Natural killer cell treated with Interleukin-12 subunit alpha and Interleukin-12 subunit beta and Interleukin-15 and Interleukin-18, amount 100 ng/mL, for 72 hours (primary cell): Measurements from ENCODE around the gene PRSS38. TPM values are rescaled to one million over a fixed set of nuclear protein-coding genes. Genes with fewer than 3 reads are reported as not detected.

Source experiments
- ATAC-seq, 2 donors: fragments of 150-1000 bp; cut with Tn5 transposase in 1 of 2; sonication (Bioruptor Pico), chemical (Tn5 transposase) in 1 of 2; 2 replicates each; pipeline ENCODE4 v1.10.0; 2021
- DNase-seq: peaks from one replicate; pipeline ENCODE4 v3.0.0; 2022; ENCODE audit warnings: low spot score
- H3K27ac Mint-ChIP-seq, 2 donors: 1 replicate in 1 of 2; 2 replicates in 1 of 2; pipeline ENCODE4 v1.8.0; 2022; ENCODE audit warnings: mixed read lengths in 2 of 2, mild to moderate bottlenecking in 1 of 2, moderate library complexity in 1 of 2
- H3K27me3 Mint-ChIP-seq, 2 donors: 1 replicate in 1 of 2; 2 replicates in 1 of 2; pipeline ENCODE4 v1.8.0; 2022; ENCODE audit warnings: mixed read lengths in 2 of 2
- H3K36me3 Mint-ChIP-seq: one replicate; pipeline ENCODE4 v1.8.0; 2022; ENCODE audit warnings: mixed read lengths
- H3K4me1 Mint-ChIP-seq, 2 donors: 1 replicate in 1 of 2; 2 replicates in 1 of 2; pipeline ENCODE4 v1.8.0; 2022; ENCODE audit warnings: low read depth in 2 of 2, mixed read lengths in 2 of 2, mild to moderate bottlenecking in 1 of 2
- H3K4me3 Mint-ChIP-seq: one replicate; pipeline ENCODE4 v1.8.0; 2022; ENCODE audit warnings: mixed read lengths
- H3K9me3 Mint-ChIP-seq: 2 replicates; pipeline ENCODE4 v1.8.0; 2022; ENCODE audit warnings: mixed read lengths
- total RNA-seq, 2 donors: library from RNA; stranded (reverse); gene quantifications; one replicate each; pipeline ENCODE4 v1.2.3, GENCODE V29; 2022

The PRSS38 gene
- not detected for total RNA-seq

GRCh38 chr1:227815468-227816409 is at the start of gene PRSS38:
Gene PRSS38 (plus strand): TSS chr1:227815675. CDS start chr1:227815717, 42 bp downstream.
- Mint-ChIP-seq H3K9me3 (peaks cover 13% of the 10 kb centered on the region), H3K4me3 (no peak within 1 kb of the TSS), H3K27me3 (peaks cover 6 to 11% of the 10 kb centered on the region in 2 donors), H3K4me1 (peaks cover 11 to 12% of the 10 kb centered on the region in 2 donors), H3K27ac (no peak within 1 kb of the TSS), H3K36me3 (peaks cover 16% of the 10 kb centered on the region)
- no peak for DNase-seq
- ATAC-seq, result peak in 1 of 2 donors; percentile 13

GRCh38 chr1:227766015-227766634 is 49.4 kb upstream of the PRSS38 start:
- no peaks in the 10 kb centered on the region for H3K9me3 Mint-ChIP-seq
- H3K27ac Mint-ChIP-seq, result peak overlapping the region in 1 of 2 donors; percentile 51
- peaks cover 5 to 6% of the 10 kb centered on the region in 2 donors for H3K27me3 Mint-ChIP-seq
- H3K4me1 Mint-ChIP-seq, result peaks cover 52 to 55% of the 10 kb centered on the region in 2 donors
- peak; percentile 95 to 96 for ATAC-seq
- peak overlapping the region; percentile 62 for H3K4me3 Mint-ChIP-seq
- H3K36me3 Mint-ChIP-seq, result peaks cover 13% of the 10 kb centered on the region
- peak; percentile 88 for DNase-seq

GRCh38 chr1:227766653-227767277 is 48.7 kb upstream of the PRSS38 start:
- peak overlapping the region in 1 of 2 donors; percentile 51 for H3K27ac Mint-ChIP-seq
- ATAC-seq, result peak in 1 of 2 donors; percentile 13
- no peaks in the 10 kb centered on the region for H3K9me3 Mint-ChIP-seq
- peaks cover 48 to 49% of the 10 kb centered on the region in 2 donors for H3K4me1 Mint-ChIP-seq
- no peak for DNase-seq
- H3K4me3 Mint-ChIP-seq, result peak overlapping the region; percentile 62
- peaks cover 11% of the 10 kb centered on the region for H3K36me3 Mint-ChIP-seq
- H3K27me3 Mint-ChIP-seq, result peaks cover 5 to 6% of the 10 kb centered on the region in 2 donors

- no peak overlapping the region for H3K27ac Mint-ChIP-seq
- H3K9me3 Mint-ChIP-seq, result no peaks in the 10 kb centered on the region
- H3K4me3 Mint-ChIP-seq, result peak overlapping the region; percentile 62
- ATAC-seq (no peak), DNase-seq (no peak)
- H3K27me3 Mint-ChIP-seq, result peaks cover 6 to 8% of the 10 kb centered on the region in 2 donors
- H3K36me3 Mint-ChIP-seq, result peaks cover 11% of the 10 kb centered on the region
- peaks cover 43 to 44% of the 10 kb centered on the region in 2 donors for H3K4me1 Mint-ChIP-seq
These were observed 47.9 kb upstream of the PRSS38 start for GRCh38 chr1:227767401-227768124.

- ATAC-seq, result no peak
- H3K4me1 Mint-ChIP-seq, result peaks cover 39 to 42% of the 10 kb centered on the region in 2 donors
- H3K27ac Mint-ChIP-seq, result no peak overlapping the region
- H3K36me3 Mint-ChIP-seq, result peaks cover 11% of the 10 kb centered on the region
- peak overlapping the region; percentile 10 for H3K4me3 Mint-ChIP-seq
- no peak for DNase-seq
- H3K9me3 Mint-ChIP-seq, result no peaks in the 10 kb centered on the region
- H3K27me3 Mint-ChIP-seq, result peaks cover 6 to 10% of the 10 kb centered on the region in 2 donors
These were observed 47.4 kb upstream of the PRSS38 start for GRCh38 chr1:227768125-227768439.

- Mint-ChIP-seq H3K4me3 (no peak overlapping the region), H3K4me1 (peaks cover 42 to 43% of the 10 kb centered on the region in 2 donors), H3K36me3 (peaks cover 11% of the 10 kb centered on the region), H3K27me3 (peaks cover 6 to 10% of the 10 kb centered on the region in 2 donors), H3K9me3 (no peaks in the 10 kb centered on the region), H3K27ac (no peak overlapping the region)
- no peak for DNase-seq
- ATAC-seq, result no peak
These were observed 46.8 kb upstream of the PRSS38 start for GRCh38 chr1:227768640-227769039.

- Mint-ChIP-seq H3K9me3 (no peaks in the 10 kb centered on the region), H3K27me3 (peaks cover 6 to 10% of the 10 kb centered on the region in 2 donors), H3K36me3 (peaks cover 11% of the 10 kb centered on the region), H3K27ac (no peak overlapping the region), H3K4me1 (peaks cover 43 to 44% of the 10 kb centered on the region in 2 donors), H3K4me3 (no peak overlapping the region)
- ATAC-seq (no peak), DNase-seq (no peak)
These were observed 46.2 kb upstream of the PRSS38 start for GRCh38 chr1:227769047-227769935.

- Mint-ChIP-seq H3K9me3 (no peaks in the 10 kb centered on the region), H3K4me1 (peaks cover 49 to 50% of the 10 kb centered on the region in 2 donors), H3K36me3 (peaks cover 11% of the 10 kb centered on the region), H3K27me3 (peaks cover 6 to 10% of the 10 kb centered on the region in 2 donors), H3K27ac (no peak overlapping the region), H3K4me3 (no peak overlapping the region)
- DNase-seq (no peak), ATAC-seq (no peak)
These were observed 45.5 kb upstream of the PRSS38 start for GRCh38 chr1:227769936-227770494.

GRCh38 chr1:227770812-227771211 is 44.7 kb upstream of the PRSS38 start:
- DNase-seq (no peak), ATAC-seq (no peak)
- Mint-ChIP-seq H3K36me3 (peaks cover 11% of the 10 kb centered on the region), H3K9me3 (no peaks in the 10 kb centered on the region), H3K27me3 (peaks cover 6 to 10% of the 10 kb centered on the region in 2 donors), H3K4me3 (no peak overlapping the region), H3K4me1 (peaks cover 46 to 52% of the 10 kb centered on the region in 2 donors), H3K27ac (no peak overlapping the region)

GRCh38 chr1:227771326-227771725 is 44.1 kb upstream of the PRSS38 start:
- ATAC-seq (no peak), DNase-seq (no peak)
- Mint-ChIP-seq H3K4me3 (no peak overlapping the region), H3K9me3 (no peaks in the 10 kb centered on the region), H3K27me3 (peaks cover 6 to 10% of the 10 kb centered on the region in 2 donors), H3K4me1 (peaks cover 45 to 52% of the 10 kb centered on the region in 2 donors), H3K27ac (no peak overlapping the region), H3K36me3 (peaks cover 11% of the 10 kb centered on the region)

GRCh38 chr1:227771771-227772170 is 43.7 kb upstream of the PRSS38 start:
- Mint-ChIP-seq H3K27ac (no peak overlapping the region), H3K4me3 (no peak overlapping the region), H3K36me3 (peaks cover 11% of the 10 kb centered on the region), H3K4me1 (peaks cover 45 to 52% of the 10 kb centered on the region in 2 donors), H3K9me3 (no peaks in the 10 kb centered on the region), H3K27me3 (peaks cover 6 to 10% of the 10 kb centered on the region in 2 donors)
- DNase-seq, result no peak
- ATAC-seq, result no peak

GRCh38 chr1:227773558-227773957 is 41.9 kb upstream of the PRSS38 start:
- Mint-ChIP-seq H3K27ac (peak overlapping the region in 1 of 2 donors; percentile 4), H3K4me3 (no peak overlapping the region), H3K4me1 (peaks cover 32 to 38% of the 10 kb centered on the region in 2 donors), H3K36me3 (peaks cover 9% of the 10 kb centered on the region), H3K27me3 (peaks cover 6 to 10% of the 10 kb centered on the region in 2 donors), H3K9me3 (no peaks in the 10 kb centered on the region)
- ATAC-seq (no peak), DNase-seq (no peak)
